ENCODE data around the gene TUFM.

Gene TUFM

DNA sequence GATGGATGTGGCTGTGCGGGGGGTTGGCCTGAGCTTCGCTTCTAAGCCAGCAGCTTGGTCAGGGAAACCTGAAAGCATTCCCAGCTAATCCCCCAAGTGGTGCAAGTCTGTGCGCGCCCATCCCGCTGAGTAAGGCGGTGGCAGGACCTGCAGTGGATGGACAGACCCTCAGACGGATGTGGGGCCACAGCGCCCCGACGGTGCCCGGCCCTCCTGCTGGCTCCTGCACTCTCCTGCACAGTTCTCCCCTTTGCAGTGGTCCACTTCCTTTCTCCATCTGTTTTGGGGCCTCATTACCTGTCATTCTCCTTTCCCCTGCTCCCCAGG lies 34.4 kb upstream of the TUFM start:
- ATAC-seq: no peak
- TF ChIP-seq ZNF8 (CRISPR knock-in tag; IDR thresholded peaks at IDR 0.05) (no peak), BACH2 (CRISPR knock-in tag; IDR thresholded peaks at IDR 0.05; ENCODE audit: borderline replicate concordance) (no peak), POU6F1 (CRISPR knock-in tag; IDR thresholded peaks at IDR 0.05; ENCODE audit: borderline replicate concordance, low read depth) (no peak), CSDC2 (CRISPR knock-in tag; IDR thresholded peaks at IDR 0.05) (no peak), CREB5 (CRISPR knock-in tag; IDR thresholded peaks at IDR 0.05; ENCODE audit: low read depth) (no peak), ZC3H10 (CRISPR knock-in tag; IDR thresholded peaks at IDR 0.05) (no peak), ZFP3 (CRISPR knock-in tag; IDR thresholded peaks at IDR 0.05) (no peak), ZFP30 (CRISPR knock-in tag; IDR thresholded peaks at IDR 0.05) (no peak), ZNF70 (CRISPR knock-in tag; IDR thresholded peaks at IDR 0.05) (no peak)
- TF ChIP-seq, protein P1, sequence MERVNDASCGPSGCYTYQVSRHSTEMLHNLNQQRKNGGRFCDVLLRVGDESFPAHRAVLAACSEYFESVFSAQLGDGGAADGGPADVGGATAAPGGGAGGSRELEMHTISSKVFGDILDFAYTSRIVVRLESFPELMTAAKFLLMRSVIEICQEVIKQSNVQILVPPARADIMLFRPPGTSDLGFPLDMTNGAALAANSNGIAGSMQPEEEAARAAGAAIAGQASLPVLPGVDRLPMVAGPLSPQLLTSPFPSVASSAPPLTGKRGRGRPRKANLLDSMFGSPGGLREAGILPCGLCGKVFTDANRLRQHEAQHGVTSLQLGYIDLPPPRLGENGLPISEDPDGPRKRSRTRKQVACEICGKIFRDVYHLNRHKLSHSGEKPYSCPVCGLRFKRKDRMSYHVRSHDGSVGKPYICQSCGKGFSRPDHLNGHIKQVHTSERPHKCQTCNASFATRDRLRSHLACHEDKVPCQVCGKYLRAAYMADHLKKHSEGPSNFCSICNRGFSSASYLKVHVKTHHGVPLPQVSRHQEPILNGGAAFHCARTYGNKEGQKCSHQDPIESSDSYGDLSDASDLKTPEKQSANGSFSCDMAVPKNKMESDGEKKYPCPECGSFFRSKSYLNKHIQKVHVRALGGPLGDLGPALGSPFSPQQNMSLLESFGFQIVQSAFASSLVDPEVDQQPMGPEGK (CRISPR knock-in tag; IDR thresholded peaks at IDR 0.05; ENCODE audit: borderline replicate concordance): no peak

DNA sequence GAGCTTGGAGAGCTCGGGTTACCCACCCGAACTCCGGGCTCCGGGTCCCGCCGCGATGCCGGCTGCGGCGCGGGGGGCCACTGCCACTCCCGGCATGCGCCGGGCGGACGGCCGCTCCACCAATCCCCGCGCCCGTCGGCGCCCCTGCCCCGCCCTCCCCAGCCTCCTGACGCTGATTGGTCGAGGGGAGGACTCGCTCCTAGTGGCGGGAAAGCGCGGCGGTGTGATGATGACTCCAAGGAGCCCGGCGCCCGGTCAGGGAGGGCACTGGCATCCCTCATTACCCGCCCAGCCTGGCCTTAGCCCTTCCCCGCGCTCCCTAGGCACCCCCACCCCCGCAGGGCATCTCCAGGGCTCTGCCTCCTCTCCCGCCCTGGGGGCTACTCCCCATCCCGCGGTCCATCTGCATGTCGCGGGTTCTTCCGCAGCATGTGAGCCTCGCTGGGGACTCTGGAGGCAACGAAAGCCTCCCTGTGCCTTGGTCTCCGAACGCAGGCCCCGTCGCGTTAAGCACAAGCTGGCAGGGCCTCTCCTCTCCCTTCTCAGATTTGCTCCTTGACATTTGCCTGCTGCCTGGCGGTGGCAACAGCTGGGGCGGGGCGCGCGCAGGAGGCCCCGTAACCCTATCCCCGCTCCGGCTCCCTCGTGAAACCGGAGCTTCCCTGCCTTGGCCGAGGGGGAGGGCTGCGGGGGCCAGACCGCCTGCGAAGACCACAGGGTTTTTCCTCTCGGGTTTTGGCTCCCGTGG lies 33.9 kb upstream of the TUFM start:
- ATAC-seq: peak; percentile 92
- no peak for TF ChIP-seq TCF4 (CRISPR knock-in tag; IDR thresholded peaks at IDR 0.05; ENCODE audit: borderline replicate concordance)
- no peak for TF ChIP-seq ZC3H10 (CRISPR knock-in tag; IDR thresholded peaks at IDR 0.05)
- TF ChIP-seq TOX (CRISPR knock-in tag; IDR thresholded peaks at IDR 0.05; ENCODE audit: borderline replicate concordance): no peak

- no peak for TF ChIP-seq GLIS3 (CRISPR knock-in tag; IDR thresholded peaks at IDR 0.05)
- TF ChIP-seq, protein P1 (CRISPR knock-in tag; IDR thresholded peaks at IDR 0.05; ENCODE audit: borderline replicate concordance): peak; percentile 41; the same call in 1 of the 2 replicates
- ATAC-seq: peak; percentile 71
Observed at GRCh38 chr16:28879261-28879840, 33.2 kb upstream of the TUFM start.

DNA sequence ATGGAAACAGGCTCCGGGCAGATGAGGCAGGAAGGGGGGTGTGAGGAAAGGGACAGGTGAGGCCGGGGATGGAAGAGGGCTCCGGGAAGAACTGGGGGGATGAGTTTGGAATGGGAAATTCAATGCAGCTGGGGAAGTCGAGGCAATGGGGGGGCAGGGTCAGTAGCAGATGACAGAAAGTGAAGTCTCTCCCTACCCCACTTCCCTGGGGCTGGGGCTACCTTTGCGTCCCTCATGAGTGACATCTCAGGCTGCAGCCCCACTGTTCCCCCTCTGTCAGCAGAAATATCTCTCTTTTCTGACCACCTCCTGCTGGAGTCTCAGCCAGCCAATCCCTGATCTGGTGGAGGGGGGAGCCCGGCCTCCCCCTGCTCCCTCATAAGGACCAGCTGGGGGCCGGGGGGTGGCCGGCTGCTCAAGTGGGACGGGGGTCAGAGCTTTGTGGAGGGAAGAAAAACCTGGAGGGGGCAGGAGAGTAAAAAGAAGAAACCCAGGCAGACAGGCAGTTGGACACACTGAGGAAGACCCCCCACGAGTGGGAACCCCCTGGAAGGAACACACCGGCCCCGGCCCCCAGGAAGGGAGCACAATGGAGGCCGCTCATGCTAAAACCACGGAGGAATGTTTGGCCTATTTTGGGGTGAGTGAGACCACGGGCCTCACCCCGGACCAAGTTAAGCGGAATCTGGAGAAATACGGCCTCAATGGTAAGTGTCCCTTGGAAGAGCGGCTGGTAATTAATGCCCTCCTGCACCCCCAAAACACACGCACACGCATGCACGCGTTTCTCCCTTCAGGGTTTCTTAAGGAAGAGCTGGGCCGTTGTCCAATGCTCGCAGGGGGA lies 32.2 kb upstream of the TUFM start, which contains the start of gene ATP2A1:
TSS of gene ATP2A1 (plus strand) at position 406 of the 844 bp plus-strand sequence. CDS start at position 590, 184 bp downstream.
- no peak for ATAC-seq
- no peak for TF ChIP-seq RARB (CRISPR knock-in tag; IDR thresholded peaks at IDR 0.05)

- no peak for TF ChIP-seq PPARA (CRISPR knock-in tag; IDR thresholded peaks at IDR 0.05; ENCODE audit: borderline replicate concordance)
- TF ChIP-seq ZC3H10 (CRISPR knock-in tag; IDR thresholded peaks at IDR 0.05): no peak
- no peak for TF ChIP-seq BACH2 (CRISPR knock-in tag; IDR thresholded peaks at IDR 0.05; ENCODE audit: borderline replicate concordance)
- TF ChIP-seq, protein P1 (CRISPR knock-in tag; IDR thresholded peaks at IDR 0.05; ENCODE audit: borderline replicate concordance): no peak
- TF ChIP-seq, protein P2, sequence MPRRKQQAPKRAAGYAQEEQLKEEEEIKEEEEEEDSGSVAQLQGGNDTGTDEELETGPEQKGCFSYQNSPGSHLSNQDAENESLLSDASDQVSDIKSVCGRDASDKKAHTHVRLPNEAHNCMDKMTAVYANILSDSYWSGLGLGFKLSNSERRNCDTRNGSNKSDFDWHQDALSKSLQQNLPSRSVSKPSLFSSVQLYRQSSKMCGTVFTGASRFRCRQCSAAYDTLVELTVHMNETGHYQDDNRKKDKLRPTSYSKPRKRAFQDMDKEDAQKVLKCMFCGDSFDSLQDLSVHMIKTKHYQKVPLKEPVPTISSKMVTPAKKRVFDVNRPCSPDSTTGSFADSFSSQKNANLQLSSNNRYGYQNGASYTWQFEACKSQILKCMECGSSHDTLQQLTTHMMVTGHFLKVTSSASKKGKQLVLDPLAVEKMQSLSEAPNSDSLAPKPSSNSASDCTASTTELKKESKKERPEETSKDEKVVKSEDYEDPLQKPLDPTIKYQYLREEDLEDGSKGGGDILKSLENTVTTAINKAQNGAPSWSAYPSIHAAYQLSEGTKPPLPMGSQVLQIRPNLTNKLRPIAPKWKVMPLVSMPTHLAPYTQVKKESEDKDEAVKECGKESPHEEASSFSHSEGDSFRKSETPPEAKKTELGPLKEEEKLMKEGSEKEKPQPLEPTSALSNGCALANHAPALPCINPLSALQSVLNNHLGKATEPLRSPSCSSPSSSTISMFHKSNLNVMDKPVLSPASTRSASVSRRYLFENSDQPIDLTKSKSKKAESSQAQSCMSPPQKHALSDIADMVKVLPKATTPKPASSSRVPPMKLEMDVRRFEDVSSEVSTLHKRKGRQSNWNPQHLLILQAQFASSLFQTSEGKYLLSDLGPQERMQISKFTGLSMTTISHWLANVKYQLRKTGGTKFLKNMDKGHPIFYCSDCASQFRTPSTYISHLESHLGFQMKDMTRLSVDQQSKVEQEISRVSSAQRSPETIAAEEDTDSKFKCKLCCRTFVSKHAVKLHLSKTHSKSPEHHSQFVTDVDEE (CRISPR knock-in tag; IDR thresholded peaks at IDR 0.05): no peak
- ATAC-seq: no peak
Observed at GRCh38 chr16:28877655-28878000, 31.5 kb upstream of the TUFM start.

Measured in SK-N-SH treated with all-trans-retinoic acid at 6 μM for 48 hours (cell line).